HG03575 (cell line): ENCODE measurements around the gene GNAT3.

ENCODE experiments used
- ATAC-seq: cut with Tn5 transposase; IDR thresholded peaks from one replicate; pipeline ENCODE4 v1.9.1; 2021; ENCODE audit not compliant: unreplicated experiment, insufficient number of reproducible peaks, low FRiP score; ENCODE audit errors: extremely low read depth

The GNAT3 gene

GRCh38 chr7:80472491-80473200 is 39.2 kb downstream of the GNAT3 start:
- ATAC-seq, result no peak

GRCh38 chr7:80468931-80469714 is 42.7 kb downstream of the GNAT3 start:
- ATAC-seq, result no peak

DNA sequence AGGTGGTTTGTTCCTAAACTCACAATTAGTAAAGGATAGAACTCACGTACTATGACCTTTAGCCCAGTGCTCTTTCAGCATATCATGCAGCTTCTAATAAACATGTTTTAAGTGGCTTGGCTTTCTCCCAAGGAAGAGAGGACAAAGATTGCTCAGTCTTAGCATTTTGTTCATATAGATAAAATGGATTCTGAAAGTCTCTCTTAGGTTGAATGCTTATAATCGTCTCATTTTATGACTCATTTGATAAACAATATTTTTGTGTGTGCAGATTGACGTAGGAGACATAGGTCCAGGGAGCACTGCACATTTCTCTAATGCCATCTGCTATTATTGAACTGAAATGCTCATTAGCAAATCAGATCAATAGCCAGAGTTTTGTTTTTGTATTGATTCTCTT is 44.8 kb downstream of the GNAT3 start:
- no peak for ATAC-seq

DNA sequence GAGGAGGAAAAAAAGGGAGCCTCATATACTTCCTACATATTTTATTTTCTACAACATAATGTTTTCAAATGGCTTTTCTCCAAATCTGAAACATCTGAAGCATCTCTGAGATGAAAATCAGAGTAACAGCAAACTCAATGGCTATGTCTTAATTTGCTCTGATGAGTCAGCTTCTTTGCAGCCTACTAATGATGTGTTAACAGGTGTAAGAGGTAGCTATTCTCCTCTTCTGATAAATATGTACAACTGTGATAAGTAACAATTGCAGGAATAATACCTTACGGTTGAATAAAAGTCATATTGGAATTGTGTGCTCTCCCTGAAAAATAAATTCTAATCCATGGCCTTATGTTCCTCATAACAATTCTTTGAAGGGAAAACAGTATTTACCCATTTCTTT is 45.2 kb downstream of the GNAT3 start:
- ATAC-seq, result no peak

DNA sequence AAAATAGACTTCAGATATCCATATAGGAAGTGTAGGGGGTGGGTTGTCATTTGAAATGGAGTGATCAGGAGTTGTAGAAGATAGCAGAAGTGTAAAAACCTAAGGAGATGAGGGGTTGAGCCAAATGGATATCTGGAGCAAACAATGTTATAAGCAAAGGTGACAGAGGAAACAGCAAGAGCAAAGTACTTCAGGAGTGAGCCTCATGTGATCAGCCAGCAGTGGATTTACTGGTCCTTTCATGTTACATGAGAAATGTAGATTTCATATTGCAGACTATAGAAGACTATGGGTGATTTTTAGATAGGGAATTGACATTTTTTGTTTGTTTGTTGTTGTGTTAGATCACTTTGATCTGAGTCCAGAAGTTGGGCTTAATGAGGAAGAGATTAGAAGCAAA is 47.7 kb downstream of the GNAT3 start:
- ATAC-seq, result no peak

DNA sequence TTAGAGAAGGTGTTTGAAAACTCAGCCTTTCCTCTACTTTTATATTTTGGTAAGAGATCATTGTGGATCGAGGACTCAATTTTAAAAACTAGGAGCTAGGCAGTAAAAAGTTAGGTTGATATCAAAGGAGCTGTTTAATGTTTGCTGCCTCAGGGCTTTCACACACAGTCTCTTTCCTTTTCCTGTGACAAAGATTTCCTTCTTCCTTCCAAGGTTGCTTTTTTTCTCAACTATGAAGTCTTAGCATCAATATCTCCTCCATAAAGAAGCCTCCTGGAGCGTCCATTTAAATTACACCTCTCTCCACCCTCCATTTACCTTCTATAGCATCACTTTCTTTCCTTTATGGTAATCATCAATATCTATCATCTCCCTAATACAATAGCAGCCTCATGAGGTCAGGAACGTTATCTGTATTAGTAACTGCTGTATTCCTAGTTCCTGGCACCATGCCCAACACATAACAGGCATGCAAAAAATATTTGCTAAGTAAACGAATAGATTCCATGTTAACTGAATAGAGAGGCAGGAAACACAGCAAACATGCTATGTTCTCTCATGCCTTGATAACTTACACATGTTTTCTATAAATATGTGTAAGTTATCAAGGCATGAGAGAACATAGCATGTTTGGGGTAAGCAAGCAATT is 48.5 kb downstream of the GNAT3 start:
- no peak for ATAC-seq

GRCh38 chr7:80460857-80461256 is 51.0 kb downstream of the GNAT3 start:
- ATAC-seq, result no peak

DNA sequence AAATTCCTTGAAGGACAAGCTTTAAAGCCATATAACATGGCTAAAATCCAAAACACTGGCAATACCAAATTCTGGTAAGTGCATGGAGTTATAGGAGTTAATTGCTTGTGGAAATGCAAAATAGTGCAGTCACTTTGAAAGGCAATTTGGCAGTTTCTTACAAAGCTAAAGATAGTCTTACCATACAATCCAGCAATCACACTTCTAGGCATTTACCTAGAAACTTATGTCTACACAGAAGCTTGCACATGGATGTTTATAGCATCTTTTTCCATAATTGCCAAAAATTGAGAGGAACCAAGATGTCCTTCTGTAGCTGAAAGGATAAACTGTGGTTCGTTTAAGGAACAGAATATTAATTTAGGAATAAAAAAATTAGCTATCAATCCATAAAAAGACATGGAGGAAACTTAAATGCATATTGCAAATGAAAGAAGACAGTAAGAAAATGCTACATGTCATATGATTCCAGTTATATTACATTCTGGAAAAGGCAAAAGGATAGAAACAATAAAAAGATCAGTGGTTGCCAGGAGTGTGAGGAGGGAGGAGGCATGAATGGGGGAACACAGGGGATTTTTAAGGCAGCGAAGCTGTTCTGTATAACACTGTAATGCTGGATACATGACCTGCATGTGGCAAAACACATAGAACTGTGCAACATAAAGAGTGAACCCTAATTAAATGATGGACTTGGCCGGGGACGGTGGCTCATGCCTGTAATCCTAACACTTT is 51.9 kb downstream of the GNAT3 start:
- ATAC-seq, result no peak

GRCh38 chr7:80458822-80459725 is 52.8 kb downstream of the GNAT3 start:
- ATAC-seq, result no peak

DNA sequence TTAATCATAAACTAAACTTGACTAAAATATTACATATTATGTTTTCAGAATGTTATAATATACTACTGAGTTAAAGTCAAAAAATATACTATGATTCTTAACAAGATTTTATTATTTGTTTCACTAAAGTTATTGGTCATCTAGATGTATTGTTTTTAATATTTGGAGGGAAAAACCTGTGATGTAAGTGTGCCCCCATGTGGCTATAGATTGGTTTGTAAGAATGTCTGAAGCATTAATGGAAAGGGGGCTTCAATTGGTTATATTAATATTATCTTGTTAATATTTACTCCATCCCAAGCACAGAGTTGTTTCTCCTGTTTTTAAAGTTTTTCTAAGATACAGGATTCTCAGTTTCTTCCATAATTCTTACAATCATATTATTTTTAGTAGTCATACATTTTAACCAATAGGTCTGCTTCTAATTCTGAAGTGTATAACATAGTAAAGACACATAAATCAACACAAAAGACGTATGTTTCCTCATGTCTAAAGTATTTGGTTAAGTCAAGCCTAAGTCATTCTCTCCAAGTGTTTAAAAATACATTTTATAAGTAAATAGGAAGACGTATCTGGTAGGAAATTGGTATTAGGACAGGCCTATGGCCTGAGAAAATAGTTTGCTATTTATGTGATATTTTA is 58.0 kb downstream of the GNAT3 start:
- ATAC-seq, result no peak

GRCh38 chr7:80450621-80451308 is 61.1 kb downstream of the GNAT3 start:
- no peak for ATAC-seq

DNA sequence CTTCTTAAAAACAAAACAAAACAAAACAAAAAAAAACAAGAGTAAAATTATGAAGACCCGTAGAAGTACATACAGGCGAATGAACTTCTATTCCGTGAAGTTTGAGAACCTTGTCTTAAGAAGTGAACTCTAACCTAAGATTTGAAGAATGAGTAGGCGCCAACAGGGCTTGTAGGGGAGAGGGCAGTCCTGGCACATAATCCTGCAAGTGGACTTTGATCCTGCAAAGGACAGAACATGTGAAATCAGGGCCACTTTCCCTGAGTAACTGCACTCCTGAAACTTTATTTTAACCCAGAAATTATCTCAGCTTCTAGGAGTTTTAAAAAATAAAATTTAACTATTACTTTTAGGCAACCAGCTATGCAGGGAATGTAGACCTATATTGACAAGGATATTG is 62.0 kb downstream of the GNAT3 start:
- ATAC-seq, result no peak

GRCh38 chr7:80445351-80445750 is 66.5 kb downstream of the GNAT3 start:
- no peak for ATAC-seq

GRCh38 chr7:80444811-80445210 is 67.1 kb downstream of the GNAT3 start:
- no peak for ATAC-seq

- ATAC-seq, result no peak
Observed at GRCh38 chr7:80443325-80443724, 68.5 kb downstream of the GNAT3 start.

- ATAC-seq, result no peak
Observed at GRCh38 chr7:80440883-80441282, 71.0 kb downstream of the GNAT3 start.
